Right cardiac atrium (tissue), 5 donors: ENCODE data around the gene MEX3A. TPM values are rescaled to one million over a fixed set of nuclear protein-coding genes. Genes with fewer than 3 reads are reported as not detected.

Experiments
- ATAC-seq, 2 donors: fragments of 200-7000 bp; cut with Tn5 transposase; one replicate each; pipeline versions ENCODE4 v1.8.0 to v1.9.1; 2020; ENCODE audit warnings: moderate library complexity in 2 of 2, mild to moderate bottlenecking in 1 of 2
- DNase-seq, 3 donors: peaks; one replicate each; pipeline ENCODE4 v3.0.0-alpha.2; 2020
- H3K27ac ChIP-seq: one replicate; pipeline ENCODE4 v1.5.1; 2013; ENCODE audit warnings: mild to moderate bottlenecking, low read length, control low read depth, moderate library complexity
- H3K27me3 ChIP-seq: one replicate; pipeline ENCODE4 v1.6.1; 2013; ENCODE audit not compliant: control insufficient read depth, insufficient read depth
- H3K4me1 ChIP-seq: one replicate; pipeline ENCODE4 v1.6.1; 2013; ENCODE audit warnings: low read length; ENCODE audit not compliant: control insufficient read depth, insufficient read depth
- H3K4me3 ChIP-seq: one replicate; pipeline ENCODE4 v1.5.1; 2013; ENCODE audit warnings: low read length, control low read depth
- H3K9me3 ChIP-seq: one replicate; pipeline ENCODE4 v1.6.1; 2013; ENCODE audit warnings: low read length; ENCODE audit not compliant: control insufficient read depth
- WGBS: extraction: QIAGEN DNeasy Blood & Tissue Kit; methylation state at CpG from one replicate; pipeline ENCODE4 v1.1.7; 2013; 5-methylcytosine and 5-hydroxymethylcytosine counted together
- intact Hi-C, 4 donors: fragments of 100-400 bp; cut with DNase I; formaldehyde crosslinking; loops; one replicate each; pipeline versions ENCODE4 v1.11.0 to v1.14.0; 2022 to 2023
- polyA plus RNA-seq: library from polyadenylated mRNA; stranded (reverse); fragments of 200-250 nt; gene quantifications from one replicate; pipeline ENCODE4 v1.2.3, GENCODE V29; 2013
- total RNA-seq, 4 donors: library from RNA; stranded (reverse); fragmentation: NEBNext Ultra II Directional; extraction: Animal tissue kit (Norgen Biotek cat#: 25700); gene quantifications; one replicate each; pipeline ENCODE4 v1.2.1, GENCODE V29; 2021
- donor health status: healthy with polysubstance abuse.
- donor health status: DM: no; HTN: yes; CAD: no.
- donor health status: DM: no; HTN: no; CAD: no.
- donor health status: DM: no; HTN: yes; CAD: no; lungs with severe emphysema.
- donor health status: DM: yes; HTN: yes; CAD: no.

MEX3A gene
- total and polyA plus RNA-seq, 5 donors = 0.17 to 0.33 (median 0.20) TPM

GRCh38 chr1:156099282-156099681, 17.0 kb upstream of the MEX3A start:
- Histone ChIP-seq H3K9me3 (no peaks in the 10 kb centered on the region), H3K4me1 (peaks cover 30% of the 10 kb centered on the region), H3K27me3 (no peaks in the 10 kb centered on the region), H3K4me3 (no peak overlapping the region), H3K27ac (no peak overlapping the region)
- DNase-seq (peak in 1 of 3 donors; percentile 5), ATAC-seq (no peak)
- 81% methylated on average over 3 of the region's 3 CpGs for WGBS
- intact Hi-C loops = loop anchor here in 2 of 4 donors (5.0 to 10.0 kb wide), 2 partner anchors 33 to 126 kb away; no protein-coding TSS in a partner anchor

- no peak for ATAC-seq
- peaks cover 26% of the 10 kb centered on the region for H3K4me1 ChIP-seq
- WGBS = 82% methylated on average over 2 of the region's 2 CpGs
- no peaks in the 10 kb centered on the region for H3K27me3 ChIP-seq
- intact Hi-C loops = loop anchor here in 2 of 4 donors (5.0 to 10.0 kb wide), 2 partner anchors 34 to 126 kb away; no protein-coding TSS in a partner anchor
- H3K9me3 ChIP-seq = no peaks in the 10 kb centered on the region
- peak in 2 of 3 donors; percentile 27 to 50 for DNase-seq
- H3K4me3 ChIP-seq = no peak overlapping the region
- no peak overlapping the region for H3K27ac ChIP-seq
These were observed 16.5 kb upstream of the MEX3A start for GRCh38 chr1:156098784-156099183.

- DNase-seq (peak in 1 of 3 donors; percentile 32), ATAC-seq (peak in 1 of 2 donors; percentile 5)
- Histone ChIP-seq H3K9me3 (no peaks in the 10 kb centered on the region), H3K27ac (peak overlapping the region; percentile 83), H3K4me1 (peaks cover 15% of the 10 kb centered on the region), H3K27me3 (no peaks in the 10 kb centered on the region), H3K4me3 (no peak overlapping the region)
- 81% methylated on average over 9 of the region's 9 CpGs for WGBS
- intact Hi-C loops = loop anchor here (2.0 to 10.0 kb wide), 3 partner anchors 33 to 127 kb away; no protein-coding TSS in a partner anchor
These were observed 15.4 kb upstream of the MEX3A start for GRCh38 chr1:156097499-156098178.

GRCh38 chr1:156096640-156097391, 14.6 kb upstream of the MEX3A start:
- DNase-seq (peak; percentile 92 to 98 (median 97)), ATAC-seq (peak; percentile 95)
- Histone ChIP-seq H3K4me1 (peaks cover 11% of the 10 kb centered on the region), H3K9me3 (no peaks in the 10 kb centered on the region), H3K27ac (peak overlapping the region; percentile 83), H3K4me3 (no peak overlapping the region), H3K27me3 (no peaks in the 10 kb centered on the region)
- intact Hi-C loops = loop anchor here (2.0 to 10.0 kb wide), 3 partner anchors 34 to 128 kb away; no protein-coding TSS in a partner anchor
- 15% methylated on average over 14 of the region's 14 CpGs for WGBS

- no peaks in the 10 kb centered on the region for H3K9me3 ChIP-seq
- ATAC-seq (no peak), DNase-seq (peak in 1 of 3 donors; percentile 21)
- H3K27ac ChIP-seq = no peak overlapping the region
- H3K4me3 ChIP-seq = no peak overlapping the region
- 75% methylated on average over 3 of the region's 3 CpGs for WGBS
- peaks cover 9% of the 10 kb centered on the region for H3K4me1 ChIP-seq
- no peaks in the 10 kb centered on the region for H3K27me3 ChIP-seq
- intact Hi-C loops = loop anchor here (2.0 to 10.0 kb wide), 3 partner anchors 35 to 129 kb away; no protein-coding TSS in a partner anchor
These were observed 13.7 kb upstream of the MEX3A start for GRCh38 chr1:156095906-156096508.

GRCh38 chr1:156091610-156092009, 9.3 kb upstream of the MEX3A start:
- intact Hi-C loops = loop anchor here in 3 of 4 donors (2.0 to 10.0 kb wide), 3 partner anchors 131 to 133 kb away; no protein-coding TSS in a partner anchor
- no peak for DNase-seq

GRCh38 chr1:156090840-156091188, 8.5 kb upstream of the MEX3A start:
- intact Hi-C loops = loop anchor here in 3 of 4 donors (2.0 to 10.0 kb wide), 3 partner anchors 132 to 134 kb away; no protein-coding TSS in a partner anchor
- ATAC-seq (peak; percentile 76 to 85), DNase-seq (peak; percentile 85 to 93 (median 93))
- Histone ChIP-seq H3K9me3 (no peaks in the 10 kb centered on the region), H3K27ac (no peak overlapping the region), H3K27me3 (no peaks in the 10 kb centered on the region), H3K4me3 (no peak overlapping the region), H3K4me1 (no peaks in the 10 kb centered on the region)
- 39% methylated on average over 14 of the region's 14 CpGs for WGBS

More at GRCh38 chr1:156091610-156092009, 9.3 kb upstream of the MEX3A start:
- no peaks in the 10 kb centered on the region for H3K9me3 ChIP-seq
- no peak overlapping the region for H3K27ac ChIP-seq
- no peaks in the 10 kb centered on the region for H3K4me1 ChIP-seq
- ATAC-seq = no peak
- H3K4me3 ChIP-seq = no peak overlapping the region
- H3K27me3 ChIP-seq = no peaks in the 10 kb centered on the region
- 63% methylated on average over 2 of the region's 2 CpGs for WGBS

- DNase-seq (peak in 1 of 3 donors; percentile 4), ATAC-seq (peak; percentile 9 to 14)
- Histone ChIP-seq H3K27me3 (no peaks in the 10 kb centered on the region), H3K9me3 (no peaks in the 10 kb centered on the region), H3K27ac (no peak overlapping the region), H3K4me3 (no peak overlapping the region), H3K4me1 (no peaks in the 10 kb centered on the region)
- intact Hi-C loops = loop anchor here in 3 of 4 donors (2.0 to 10.0 kb wide), 3 partner anchors 133 to 135 kb away; no protein-coding TSS in a partner anchor
- 34% methylated on average over 5 of the region's 5 CpGs for WGBS
These were observed 8.0 kb upstream of the MEX3A start for GRCh38 chr1:156090138-156090839.

GRCh38 chr1:156089704-156090103, 7.4 kb upstream of the MEX3A start:
- peak in 1 of 3 donors; percentile 57 for DNase-seq
- Histone ChIP-seq H3K4me1 (no peaks in the 10 kb centered on the region), H3K9me3 (no peaks in the 10 kb centered on the region), H3K27ac (no peak overlapping the region), H3K27me3 (no peaks in the 10 kb centered on the region), H3K4me3 (no peak overlapping the region)
- no peak for ATAC-seq
- intact Hi-C loops = loop anchor here (2.0 to 10.0 kb wide), 5 partner anchors 133 to 225 kb away; no protein-coding TSS in a partner anchor
- 61% methylated on average over 6 of the region's 6 CpGs for WGBS

GRCh38 chr1:156086256-156086662, 4.0 kb upstream of the MEX3A start:
- 23% methylated on average over 1 of the region's 1 CpG for WGBS
- no peaks in the 10 kb centered on the region for H3K27me3 ChIP-seq
- DNase-seq (peak in 1 of 3 donors; percentile 49), ATAC-seq (no peak)
- H3K4me3 ChIP-seq = no peak overlapping the region
- no peaks in the 10 kb centered on the region for H3K4me1 ChIP-seq
- intact Hi-C loops = loop anchor here in 2 of 4 donors (5.0 to 10.0 kb wide), 2 partner anchors 136 to 229 kb away; no protein-coding TSS in a partner anchor
- no peaks in the 10 kb centered on the region for H3K9me3 ChIP-seq
- H3K27ac ChIP-seq = no peak overlapping the region
